Fibroblast of peridontal ligament (primary cell): Measurements from ENCODE around the gene MTHFD2L.

Experiments used
- DNase-seq: peaks from one replicate; pipeline ENCODE4 v3.0.0-alpha.2; 2010; ENCODE audit errors: extremely low read depth

MTHFD2L gene

GRCh38 chr4:74305000-74305399 lies 147.1 kb downstream of the MTHFD2L start:
- no peak for DNase-seq

- no peak for DNase-seq
Measured at GRCh38 chr4:74307170-74307569, 149.3 kb downstream of the MTHFD2L start.

DNA sequence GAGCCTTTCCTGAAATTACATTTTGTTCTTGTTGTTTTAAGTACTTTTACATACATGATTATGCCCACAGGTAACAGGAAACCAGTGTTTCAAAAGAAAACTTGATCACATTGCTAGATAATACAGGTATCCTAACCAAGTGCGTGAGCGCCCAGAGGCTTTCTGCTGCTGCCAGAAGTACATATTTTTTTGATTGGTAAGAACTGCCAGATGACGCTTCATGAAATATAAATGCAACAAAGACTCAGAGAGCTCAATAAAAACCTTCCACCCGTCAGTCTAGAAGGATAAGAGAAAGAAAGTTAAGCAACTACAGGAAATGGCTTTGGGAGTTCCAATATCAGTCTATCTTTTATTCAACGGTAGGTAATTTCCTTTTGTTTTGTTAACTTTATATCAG lies 150.3 kb downstream of the MTHFD2L start, which contains the start of gene EPGN:
TSS of gene EPGN (plus strand) at position 256 of the 400 bp plus-strand sequence. CDS start at position 320, 64 bp downstream.
- DNase-seq: peak; percentile 55

GRCh38 chr4:74309223-74309622 lies 151.3 kb downstream of the MTHFD2L start:
- no peak for DNase-seq

- peak; percentile 85 for DNase-seq
Measured at GRCh38 chr4:74311696-74312313, 153.9 kb downstream of the MTHFD2L start.

DNA sequence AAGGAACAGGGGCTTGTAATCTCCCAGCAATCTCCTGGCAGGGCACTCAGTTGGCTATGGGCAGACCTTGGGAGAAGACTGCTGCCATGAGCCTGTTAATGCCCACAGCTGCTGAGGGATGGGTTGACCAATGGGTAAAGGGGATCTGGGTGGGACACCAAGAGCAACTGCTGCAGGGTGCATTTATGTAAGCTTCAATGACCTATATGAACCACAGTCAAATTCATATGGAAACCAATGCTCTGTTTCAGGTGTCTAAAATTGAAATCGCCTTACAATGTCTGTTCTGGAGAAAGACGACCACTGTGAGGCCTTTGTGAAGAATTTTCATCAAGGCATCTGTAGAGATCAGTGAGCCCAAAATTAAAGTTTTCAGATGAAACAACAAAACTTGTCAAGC lies 156.4 kb downstream of the MTHFD2L start:
- DNase-seq: no peak

GRCh38 chr4:74314944-74315343 lies 157.0 kb downstream of the MTHFD2L start:
- no peak for DNase-seq

DNA sequence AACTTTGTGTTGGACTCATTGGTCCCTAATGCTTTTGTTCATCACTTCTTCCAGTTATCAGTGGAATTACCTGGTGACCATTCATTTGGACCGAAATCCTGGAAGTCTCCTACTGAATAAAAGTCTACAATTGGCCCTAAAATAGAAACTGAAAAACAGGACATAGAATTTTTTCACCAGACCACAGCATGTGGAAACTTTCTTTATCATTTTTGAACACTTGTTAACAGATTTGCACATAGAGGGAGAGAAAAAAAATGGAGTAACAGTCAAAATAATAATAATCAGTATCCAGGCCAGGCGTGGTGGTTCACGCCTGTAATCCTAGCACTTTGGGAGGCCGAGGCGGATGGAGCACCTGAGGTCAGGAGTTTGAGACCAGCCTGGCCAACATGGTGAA lies 157.5 kb downstream of the MTHFD2L start:
- no peak for DNase-seq

DNA sequence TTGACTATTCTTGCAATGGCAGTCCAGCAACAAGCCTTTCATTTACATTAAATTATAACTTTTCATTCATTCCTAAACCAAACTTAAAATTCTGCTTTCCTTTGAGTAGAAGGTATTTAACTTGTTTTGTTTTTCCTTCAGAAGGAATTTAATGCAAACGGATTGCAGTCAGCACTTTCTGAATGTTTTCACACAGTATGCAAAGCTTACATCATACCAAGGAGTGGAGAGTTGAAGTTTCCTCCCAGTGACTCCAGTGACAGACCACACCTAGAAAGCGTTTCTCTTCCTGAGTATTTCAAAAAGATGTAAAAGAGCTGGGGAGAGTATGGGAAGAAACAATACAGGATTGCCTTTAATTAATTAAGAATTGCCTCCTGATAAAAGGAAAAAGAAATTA lies 158.5 kb downstream of the MTHFD2L start:
- peak; percentile 37 for DNase-seq

DNA sequence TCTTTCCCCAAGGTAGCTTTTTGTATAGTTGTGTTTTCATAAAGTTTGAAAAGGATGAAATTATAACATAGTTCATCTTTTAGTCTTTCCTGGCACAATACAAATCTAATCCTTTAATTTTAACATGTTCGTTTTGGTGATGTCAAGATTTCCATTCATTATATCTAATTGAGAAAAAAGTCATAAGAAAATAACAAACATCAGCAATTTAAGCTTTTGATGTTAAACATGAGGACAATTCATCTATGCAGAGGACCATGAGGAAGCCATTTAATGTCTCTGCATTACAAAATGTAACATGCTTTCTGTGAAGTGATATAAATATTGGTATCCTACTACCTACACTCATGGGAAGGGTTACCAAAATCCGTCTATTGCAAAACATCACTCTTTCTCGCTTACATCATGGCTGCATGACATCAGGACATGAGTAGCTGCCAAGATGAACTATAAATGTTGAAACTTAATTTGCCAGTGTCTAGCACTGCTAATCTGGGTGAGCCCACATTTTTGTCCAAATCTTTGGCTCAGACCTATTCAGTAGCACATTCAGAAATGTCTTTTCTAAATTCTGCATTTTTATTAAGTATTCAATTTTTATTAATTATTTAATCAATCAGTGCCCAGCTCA lies 159.8 kb downstream of the MTHFD2L start:
- peak; percentile 73 for DNase-seq

DNA sequence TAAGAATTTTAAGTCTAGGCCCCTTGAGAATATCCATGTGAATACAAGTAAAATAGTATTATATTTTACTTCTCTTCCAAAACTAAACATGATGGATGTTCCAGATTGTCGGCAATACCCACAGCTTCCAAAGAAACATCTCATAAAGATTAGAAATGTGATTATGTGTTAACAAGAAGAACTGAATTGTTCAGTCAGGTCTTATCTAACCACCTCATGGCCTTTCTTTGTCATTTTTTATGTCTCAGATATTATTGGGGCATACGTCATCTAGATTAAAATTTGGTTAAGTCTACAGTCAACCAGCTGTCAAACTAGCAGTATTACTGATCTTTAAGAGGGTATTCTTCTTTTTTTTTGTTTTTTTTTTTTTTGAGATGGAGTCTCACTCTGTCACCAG lies 160.4 kb downstream of the MTHFD2L start:
- no peak for DNase-seq

DNA sequence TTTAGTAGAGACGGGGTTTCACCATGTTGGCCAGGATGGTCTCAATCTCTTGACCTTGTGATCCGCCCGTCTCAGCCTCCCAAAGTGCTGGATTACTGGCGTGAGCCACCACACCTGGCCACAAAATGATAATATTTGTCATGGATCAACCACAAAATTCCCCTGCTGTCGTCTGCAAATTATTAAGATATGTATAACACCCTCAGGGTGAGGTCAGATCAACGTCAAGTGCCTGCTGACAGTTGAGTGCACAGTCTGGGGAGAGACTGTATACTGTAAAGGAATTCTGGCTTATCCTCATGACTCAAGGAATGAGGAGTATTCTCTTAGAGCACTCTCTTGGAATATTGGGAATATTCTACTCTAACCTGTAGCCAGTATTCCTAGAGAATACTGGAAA lies 161.6 kb downstream of the MTHFD2L start:
- peak; percentile 38 for DNase-seq

DNA sequence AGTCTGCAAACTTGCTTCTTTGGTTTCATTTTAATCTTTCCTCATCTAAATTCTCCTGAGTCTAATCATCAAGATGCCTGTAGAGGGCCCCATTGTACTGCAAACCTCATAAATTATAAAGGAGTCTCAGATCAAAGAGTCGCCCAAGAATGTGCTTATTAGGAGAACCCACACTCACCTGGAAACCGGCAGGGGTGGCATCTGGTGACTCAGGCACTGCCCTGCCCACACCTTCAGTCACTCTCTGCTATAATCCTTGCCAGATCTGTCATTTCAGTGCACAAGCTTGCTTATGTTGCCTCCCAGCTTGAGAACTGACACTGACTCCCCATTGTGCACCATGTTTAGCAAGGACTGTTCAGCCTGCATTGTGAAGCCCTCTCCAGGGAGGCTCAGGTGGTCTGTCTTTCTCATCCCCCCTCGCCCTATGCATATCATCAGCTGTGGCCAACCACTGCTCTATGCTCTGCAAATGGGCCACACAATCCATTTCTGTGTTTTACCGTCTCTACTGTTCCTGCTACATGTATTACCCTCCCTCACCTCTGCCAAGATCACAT lies 162.7 kb downstream of the MTHFD2L start:
- peak; percentile 83 for DNase-seq

GRCh38 chr4:74322301-74322700 lies 164.4 kb downstream of the MTHFD2L start:
- no peak for DNase-seq

- DNase-seq: no peak
Measured at GRCh38 chr4:74323663-74324062, 165.7 kb downstream of the MTHFD2L start.

DNA sequence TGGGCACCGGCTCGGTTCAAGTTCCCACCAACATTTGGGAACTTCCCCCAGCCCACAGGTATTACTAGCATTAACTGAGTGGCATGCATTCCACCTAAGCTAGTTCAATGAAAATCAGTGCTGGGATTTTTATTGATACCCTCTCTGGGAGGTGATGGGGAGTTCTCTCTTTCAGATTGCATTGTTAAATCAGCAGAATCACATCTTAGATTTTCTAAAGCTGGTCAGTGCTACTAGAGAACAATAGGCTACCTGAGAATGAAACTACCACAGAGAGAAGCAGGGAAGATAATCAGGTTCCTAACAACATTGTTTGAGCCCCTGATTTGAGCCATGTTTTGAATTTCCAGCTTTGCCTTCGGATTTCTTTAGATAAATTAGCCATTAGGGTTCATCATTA lies 166.3 kb downstream of the MTHFD2L start:
- DNase-seq: no peak

DNA sequence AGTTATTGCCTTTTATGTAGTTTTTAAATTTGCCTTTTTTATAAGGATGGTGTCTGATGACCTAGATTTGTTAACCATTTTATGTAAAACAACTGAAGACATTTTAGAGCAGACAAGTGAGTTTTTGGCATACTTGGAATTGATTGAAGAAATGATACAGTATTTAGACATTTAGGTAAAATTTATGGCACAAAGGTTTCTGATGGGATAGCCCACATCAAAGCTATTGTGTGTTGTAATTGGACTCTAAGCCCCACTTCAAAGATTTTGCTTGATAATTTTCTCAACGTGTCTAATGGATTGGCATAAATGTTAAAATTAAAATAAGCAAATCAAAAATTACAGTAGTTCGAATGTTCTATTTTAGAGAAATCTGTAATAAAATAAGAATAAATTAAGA lies 168.0 kb downstream of the MTHFD2L start:
- no peak for DNase-seq

GRCh38 chr4:74327762-74328161 lies 169.8 kb downstream of the MTHFD2L start:
- no peak for DNase-seq

DNA sequence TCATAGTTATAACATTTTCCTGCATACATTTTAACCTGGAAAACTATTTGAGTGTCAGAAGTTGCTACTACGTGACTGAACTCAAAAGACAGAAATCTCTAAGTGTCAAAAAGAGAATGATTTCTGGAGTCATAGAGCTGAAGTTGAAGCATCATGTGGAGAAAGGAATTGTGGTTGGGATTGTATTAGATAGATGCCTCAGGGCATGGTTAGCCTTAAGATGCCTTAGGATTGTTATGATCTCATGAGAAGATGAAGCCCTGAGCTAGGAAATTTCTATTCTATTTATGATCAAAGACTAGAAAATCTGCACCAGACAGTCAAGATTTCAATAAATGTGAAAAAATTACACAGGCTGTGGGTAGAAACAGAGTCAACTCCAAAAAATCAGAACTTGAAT lies 170.6 kb downstream of the MTHFD2L start:
- DNase-seq: no peak

DNA sequence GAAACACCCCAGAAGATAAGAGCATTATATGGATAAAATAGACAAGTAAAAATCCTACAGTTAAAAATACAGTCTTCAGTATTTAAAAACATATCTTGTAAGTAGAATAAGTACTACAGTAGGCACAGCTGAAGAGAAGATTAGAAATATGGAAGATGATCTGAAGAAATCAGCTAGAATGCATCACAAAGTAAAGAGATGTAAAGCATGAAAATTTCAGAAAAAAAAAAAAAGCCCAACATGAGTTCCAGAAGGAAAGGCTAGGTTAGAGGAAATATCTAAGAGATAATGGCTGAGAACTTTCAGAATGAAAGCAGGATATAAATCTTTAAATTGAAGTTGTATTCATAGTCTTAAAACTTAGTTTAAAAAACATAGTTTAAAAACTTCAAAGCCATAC lies 171.4 kb downstream of the MTHFD2L start:
- DNase-seq: no peak

DNA sequence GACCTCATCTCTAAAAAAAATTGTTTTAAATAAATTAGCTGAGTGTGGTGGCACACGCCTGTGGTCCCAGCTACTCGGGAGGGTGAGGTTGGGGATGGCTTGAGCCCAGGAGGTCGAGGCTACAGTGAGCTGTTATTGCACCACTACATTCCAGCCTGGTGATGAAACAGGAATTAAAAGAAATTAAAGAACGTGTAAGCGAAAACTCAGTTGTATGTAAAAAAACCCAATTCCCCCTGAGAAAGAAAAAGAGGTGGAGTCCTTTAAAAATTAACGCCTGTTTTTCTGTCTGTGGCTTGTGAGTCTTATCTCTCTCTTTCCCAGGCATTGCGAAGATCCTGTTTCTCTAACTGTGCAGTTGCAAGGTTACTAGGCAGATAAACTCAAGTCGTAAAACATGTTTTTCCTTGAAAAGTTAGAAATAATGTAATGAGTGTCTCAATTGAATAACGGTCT lies 172.4 kb downstream of the MTHFD2L start:
- DNase-seq: no peak

DNA sequence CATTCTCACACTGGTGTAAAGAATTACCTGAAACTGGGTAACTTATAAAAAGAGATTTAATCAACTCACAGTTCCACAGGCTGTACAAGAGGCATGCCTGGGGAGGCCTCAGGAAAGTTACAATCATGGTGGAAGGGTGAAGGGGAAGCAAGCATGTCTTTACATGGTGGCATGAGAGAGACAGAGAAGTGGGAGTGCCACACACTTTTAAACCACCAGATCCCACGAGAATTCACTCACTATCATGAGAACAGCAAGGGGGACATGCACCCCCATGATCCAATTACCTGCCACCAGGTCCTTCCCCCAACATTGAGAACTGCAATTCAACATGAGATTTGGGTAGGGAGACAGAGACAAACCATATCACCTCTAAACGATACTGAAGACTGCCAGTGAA lies 173.3 kb downstream of the MTHFD2L start:
- DNase-seq: no peak

DNA sequence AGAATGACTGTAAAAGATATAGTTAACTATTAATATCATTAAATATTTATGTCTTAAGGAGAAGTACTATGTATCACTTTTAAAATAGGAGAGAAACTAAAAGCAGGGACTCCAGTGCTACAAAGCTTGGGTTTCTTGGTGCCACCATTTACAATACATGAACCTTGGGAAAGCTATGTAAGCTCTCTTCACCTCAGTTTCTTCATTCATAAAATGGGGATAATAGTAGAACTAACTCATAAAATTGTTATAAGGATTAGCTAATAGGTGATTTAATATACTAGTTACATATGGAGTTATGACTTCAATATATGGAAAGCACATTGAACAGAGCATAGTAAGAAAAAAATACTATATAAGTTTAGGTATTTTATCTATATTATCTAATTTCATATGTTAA lies 174.0 kb downstream of the MTHFD2L start:
- no peak for DNase-seq
